HEK293 (cell line): Measurements from ENCODE around the gene FKBP8.

ENCODE experiments used
- CTCF ChIA-PET: fragments of 350-600 bp; formaldehyde crosslinking; extraction: SDS; loops from one replicate; lab custom pipeline; 2021; ENCODE audit warnings: antibody characterized with exemption; lab: Yijun Ruan, JAX
- POLR2A ChIA-PET: fragments of 300-600 bp; formaldehyde crosslinking; extraction: SDS; loops from one replicate; lab custom pipeline; 2020; ENCODE audit warnings: antibody characterized with exemption, inconsistent platforms; lab: Yijun Ruan, JAX
- H3K27ac ChIP-seq: fragments of 200-500 bp; sonication (Bioruptor generic); 2 replicates; pipeline ENCODE4 v1.5.1; 2014; ENCODE audit warnings: low read depth, low read length, control low read depth, inconsistent platforms; ENCODE audit errors: extremely low read depth
- H3K36me3 ChIP-seq, 2 experiments: fragments of 200-500 bp in 1 of 2; sonication (Bioruptor generic) in 1 of 2; 1 replicate in 1 of 2; 2 replicates in 1 of 2; pipeline ENCODE4 v1.5.1; 2014 to 2017; ENCODE audit warnings: inconsistent platforms in 2 of 2, low read length in 2 of 2; ENCODE audit not compliant: control insufficient read depth in 2 of 2, insufficient read depth in 1 of 2
- H3K4me1 ChIP-seq: fragments of 200-500 bp; sonication (Bioruptor generic); 2 replicates; pipeline ENCODE4 v1.5.1; 2014; ENCODE audit warnings: mild to moderate bottlenecking, low read length, inconsistent platforms; ENCODE audit not compliant: control insufficient read depth, insufficient read depth
- H3K4me3 ChIP-seq: 2 replicates; pipeline ENCODE4 v1.5.1; 2011; ENCODE audit warnings: low read depth, mild to moderate bottlenecking, control low read depth, low read length, moderate library complexity
- H3K9me3 ChIP-seq: fragments of 200-500 bp; sonication (Bioruptor generic); 2 replicates; pipeline ENCODE4 v1.5.1; 2014; ENCODE audit warnings: low read depth, low read length, inconsistent platforms; ENCODE audit not compliant: control insufficient read depth, insufficient read depth
- FEZF1 ChIP-seq: fragments of 450-650 bp; formaldehyde crosslinking; IDR thresholded peaks from 2 replicates; pipeline ENCODE4 v1.5.1; 2016; ENCODE audit warnings: missing biosample characterization, missing genetic modification characterization
- HIC1 ChIP-seq: fragments of 450-650 bp; formaldehyde crosslinking; IDR thresholded peaks from 2 replicates; pipeline ENCODE4 v1.5.1; 2016; ENCODE audit warnings: missing biosample characterization, missing genetic modification characterization
- KLF1 ChIP-seq: fragments of 450-650 bp; formaldehyde crosslinking; IDR thresholded peaks from 2 replicates; pipeline ENCODE4 v1.5.1; 2016; ENCODE audit warnings: missing biosample characterization, missing genetic modification characterization
- KLF8 ChIP-seq: fragments of 450-650 bp; formaldehyde crosslinking; IDR thresholded peaks from 2 replicates; pipeline ENCODE4 v1.5.1; 2016; ENCODE audit warnings: missing biosample characterization, missing genetic modification characterization
- OSR2 ChIP-seq: fragments of 450-650 bp; formaldehyde crosslinking; IDR thresholded peaks from 2 replicates; pipeline ENCODE4 v1.5.1; 2016; ENCODE audit warnings: missing biosample characterization, missing genetic modification characterization
- PATZ1 ChIP-seq: fragments of 450-650 bp; formaldehyde crosslinking; IDR thresholded peaks from 2 replicates; pipeline ENCODE4 v1.5.1; 2016; ENCODE audit warnings: missing biosample characterization, missing genetic modification characterization
- PRDM10 ChIP-seq: fragments of 450-650 bp; formaldehyde crosslinking; IDR thresholded peaks from 2 replicates; pipeline ENCODE4 v1.5.1; 2016; ENCODE audit warnings: missing biosample characterization, missing genetic modification characterization
- SP2 ChIP-seq: fragments of 450-650 bp; formaldehyde crosslinking; IDR thresholded peaks from 2 replicates; pipeline ENCODE4 v1.5.1; 2016; ENCODE audit warnings: missing biosample characterization, missing genetic modification characterization
- TCF7L2 ChIP-seq: IDR thresholded peaks from 2 replicates; pipeline ENCODE4 v1.6.1; 2011; ENCODE audit warnings: low read depth, mild to moderate bottlenecking, inconsistent platforms, low read length, moderate library complexity, borderline replicate concordance
- TRIM28 ChIP-seq: IDR thresholded peaks from 2 replicates; pipeline ENCODE4 v1.6.1; 2011; ENCODE audit warnings: low read length, control low read depth, borderline replicate concordance
- ZBTB17 ChIP-seq: fragments of 450-650 bp; formaldehyde crosslinking; IDR thresholded peaks from 2 replicates; pipeline ENCODE4 v1.5.1; 2016; ENCODE audit warnings: missing biosample characterization, missing genetic modification characterization
- ZFHX2 ChIP-seq: fragments of 450-650 bp; formaldehyde crosslinking; conservative IDR thresholded peaks from 2 replicates; pipeline ENCODE4 v1.5.1; 2016; ENCODE audit warnings: missing biosample characterization, missing genetic modification characterization
- ZFP3 ChIP-seq: fragments of 450-650 bp; formaldehyde crosslinking; IDR thresholded peaks from 2 replicates; pipeline ENCODE4 v1.5.1; 2016; ENCODE audit warnings: low read depth, missing biosample characterization, missing genetic modification characterization
- TF ChIP-seq, protein P1 (sequence below): fragments of 450-650 bp; formaldehyde crosslinking; IDR thresholded peaks from 2 replicates; pipeline ENCODE4 v1.5.1; 2016; ENCODE audit warnings: missing biosample characterization, missing genetic modification characterization
- TF ChIP-seq, protein P2 (sequence below): fragments of 450-650 bp; formaldehyde crosslinking; IDR thresholded peaks from 2 replicates; pipeline ENCODE4 v1.5.1; 2016; ENCODE audit warnings: missing biosample characterization, missing genetic modification characterization
- TF ChIP-seq, protein P3 (sequence below): fragments of 450-650 bp; formaldehyde crosslinking; IDR thresholded peaks from 2 replicates; pipeline ENCODE4 v1.5.1; 2016; ENCODE audit warnings: missing biosample characterization, missing genetic modification characterization

FKBP8 gene

DNA sequence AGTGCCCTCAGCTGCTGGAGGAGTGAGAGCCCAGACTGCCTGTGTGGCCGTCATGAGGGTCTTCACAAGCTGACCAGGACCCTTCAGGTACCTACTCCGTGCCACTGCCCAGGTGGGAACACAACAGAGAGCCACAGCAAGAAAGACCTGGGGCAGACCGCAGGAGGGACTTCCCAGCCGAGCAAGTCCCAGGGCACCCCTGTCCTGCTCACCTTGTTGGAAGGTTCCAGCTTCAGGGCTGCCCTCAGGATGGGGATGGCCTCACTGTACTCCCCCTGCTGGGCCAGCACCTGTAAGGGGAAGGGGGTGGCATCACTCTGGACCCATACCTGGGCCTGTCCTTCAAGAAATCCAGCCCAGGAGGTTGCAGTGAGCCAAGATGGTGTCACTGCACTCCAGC lies 10.3 kb downstream of the FKBP8 start:
- peaks cover 14 to 53% of the 10 kb centered on the region in 2 experiments; a peak in 2 of 3 replicates for H3K36me3 ChIP-seq
- CTCF ChIA-PET: no interaction called here

GRCh38 chr19:18532168-18532890 lies 11.0 kb downstream of the FKBP8 start:
- TF ChIP-seq ZFHX2 (tag by site-specific recombination): 0 out of 2 replicates have a peak, but pooled peaks have one; percentile 8
- TF ChIP-seq HIC1 (tag by site-specific recombination): peak; percentile 27; the same call in 1 of the 2 replicates
- no peak for TF ChIP-seq OSR2 (tag by site-specific recombination)
- peak; percentile 99 for TF ChIP-seq ZFP3
- TF ChIP-seq SP2 (tag by site-specific recombination): peak; percentile 24; the same call in 1 of the 2 replicates
- TF ChIP-seq, protein P1, sequence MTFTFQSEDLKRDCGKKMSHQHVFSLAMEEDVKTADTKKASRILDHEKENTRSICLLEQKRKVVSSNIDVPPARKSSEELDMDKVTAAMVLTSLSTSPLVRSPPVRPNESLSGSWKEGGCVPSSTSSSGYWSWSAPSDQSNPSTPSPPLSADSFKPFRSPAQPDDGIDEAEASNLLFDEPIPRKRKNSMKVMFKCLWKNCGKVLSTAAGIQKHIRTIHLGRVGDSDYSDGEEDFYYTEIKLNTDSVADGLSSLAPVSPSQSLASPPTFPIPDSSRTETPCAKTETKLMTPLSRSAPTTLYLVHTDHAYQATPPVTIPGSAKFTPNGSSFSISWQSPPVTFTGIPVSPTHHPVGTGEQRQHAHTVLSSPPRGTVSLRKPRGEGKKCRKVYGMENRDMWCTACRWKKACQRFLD (tag by site-specific recombination): no peak
- no peak for TF ChIP-seq FEZF1
- Histone ChIP-seq H3K9me3 (no peaks in the 10 kb centered on the region), H3K36me3 (peaks cover 14 to 46% of the 10 kb centered on the region in 2 experiments; a peak in 2 of 3 replicates), H3K27ac (no peak overlapping the region), H3K4me1 (no peaks in the 10 kb centered on the region), H3K4me3 (no peak overlapping the region)
- CTCF ChIA-PET: no interaction called here
- POLR2A ChIA-PET: interaction anchor here (0.6 to 2.3 kb wide), 2 partner anchors 39 to 142 kb away, joined by 3 to 7 read pairs; partner anchors contain the start of gene UBA52

More for the DNA sequence above, 10.3 kb downstream of the FKBP8 start:
- Histone ChIP-seq H3K4me3 (no peak overlapping the region), H3K4me1 (no peaks in the 10 kb centered on the region), H3K27ac (no peak overlapping the region), H3K9me3 (no peaks in the 10 kb centered on the region)
- POLR2A ChIA-PET: interaction anchor here (0.7 to 1.6 kb wide), 3 partner anchors 9 to 60 kb away, joined by 3 to 5 read pairs (median 4); no protein-coding TSS in a partner anchor
- TF ChIP-seq ZBTB17 (tag by site-specific recombination) (no peak), TRIM28 (no peak), PRDM10 (peak; percentile 64)

DNA sequence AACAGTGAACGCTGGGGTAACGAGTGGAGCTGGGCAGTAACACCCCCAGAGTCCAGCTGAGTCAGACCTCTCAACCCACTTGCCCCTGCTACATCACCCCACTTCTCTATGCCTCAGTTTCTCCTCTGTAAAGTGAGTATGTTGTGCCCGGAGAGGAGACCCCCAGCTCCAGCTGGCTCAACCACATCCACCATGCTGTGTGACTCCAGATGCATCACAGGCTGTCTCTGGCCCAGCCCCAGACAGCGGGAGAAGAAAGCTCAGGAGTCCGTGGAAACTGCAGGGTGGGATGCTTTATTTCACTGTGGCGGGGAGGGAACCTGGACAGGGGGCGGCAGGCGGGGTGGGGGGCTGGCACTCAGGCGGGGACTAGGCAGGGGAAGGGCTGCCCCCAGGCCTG lies 11.9 kb downstream of the FKBP8 start:
- CTCF ChIA-PET: no interaction called here
- TF ChIP-seq TCF7L2: no peak
- no peak for TF ChIP-seq KLF8 (tag by site-specific recombination)
- TF ChIP-seq PATZ1: no peak
- TF ChIP-seq, protein P2, sequence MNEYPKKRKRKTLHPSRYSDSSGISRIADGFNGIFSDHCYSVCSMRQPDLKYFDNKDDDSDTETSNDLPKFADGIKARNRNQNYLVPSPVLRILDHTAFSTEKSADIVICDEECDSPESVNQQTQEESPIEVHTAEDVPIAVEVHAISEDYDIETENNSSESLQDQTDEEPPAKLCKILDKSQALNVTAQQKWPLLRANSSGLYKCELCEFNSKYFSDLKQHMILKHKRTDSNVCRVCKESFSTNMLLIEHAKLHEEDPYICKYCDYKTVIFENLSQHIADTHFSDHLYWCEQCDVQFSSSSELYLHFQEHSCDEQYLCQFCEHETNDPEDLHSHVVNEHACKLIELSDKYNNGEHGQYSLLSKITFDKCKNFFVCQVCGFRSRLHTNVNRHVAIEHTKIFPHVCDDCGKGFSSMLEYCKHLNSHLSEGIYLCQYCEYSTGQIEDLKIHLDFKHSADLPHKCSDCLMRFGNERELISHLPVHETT (tag by site-specific recombination): no peak
- no peak for TF ChIP-seq KLF1
- TF ChIP-seq, protein P3, sequence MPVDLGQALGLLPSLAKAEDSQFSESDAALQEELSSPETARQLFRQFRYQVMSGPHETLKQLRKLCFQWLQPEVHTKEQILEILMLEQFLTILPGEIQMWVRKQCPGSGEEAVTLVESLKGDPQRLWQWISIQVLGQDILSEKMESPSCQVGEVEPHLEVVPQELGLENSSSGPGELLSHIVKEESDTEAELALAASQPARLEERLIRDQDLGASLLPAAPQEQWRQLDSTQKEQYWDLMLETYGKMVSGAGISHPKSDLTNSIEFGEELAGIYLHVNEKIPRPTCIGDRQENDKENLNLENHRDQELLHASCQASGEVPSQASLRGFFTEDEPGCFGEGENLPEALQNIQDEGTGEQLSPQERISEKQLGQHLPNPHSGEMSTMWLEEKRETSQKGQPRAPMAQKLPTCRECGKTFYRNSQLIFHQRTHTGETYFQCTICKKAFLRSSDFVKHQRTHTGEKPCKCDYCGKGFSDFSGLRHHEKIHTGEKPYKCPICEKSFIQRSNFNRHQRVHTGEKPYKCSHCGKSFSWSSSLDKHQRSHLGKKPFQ: no peak

More for the DNA sequence above, 11.9 kb downstream of the FKBP8 start:
- Histone ChIP-seq H3K4me3 (no peak overlapping the region), H3K4me1 (no peaks in the 10 kb centered on the region), H3K27ac (no peak overlapping the region), H3K36me3 (peaks cover 7 to 37% of the 10 kb centered on the region in 2 experiments; a peak in 2 of 3 replicates), H3K9me3 (no peaks in the 10 kb centered on the region)
- POLR2A ChIA-PET: interaction anchor here (2.3 kb wide), 1 partner anchor 40 kb away, joined by 7 read pairs; the partner anchor contains the start of gene UBA52
